HL-60 (cell line): ENCODE measurements around the gene ANKRD60.

Source experiments
- CTCF ChIP-seq: IDR thresholded peaks from one replicate; pipeline ENCODE4 v1.5.1; 2011; ENCODE audit warnings: low read length, control low read depth, inconsistent platforms; ENCODE audit not compliant: insufficient read depth
- GABPA ChIP-seq: IDR thresholded peaks from 2 replicates; pipeline ENCODE4 v1.6.1; 2012; ENCODE audit warnings: low read depth
- POLR2AphosphoS5 ChIP-seq: IDR thresholded peaks from 2 replicates; pipeline ENCODE4 v1.6.1; 2012; ENCODE audit warnings: low read depth
- REST ChIP-seq: IDR thresholded peaks from 2 replicates; pipeline ENCODE4 v1.6.1; 2012; ENCODE audit warnings: low read depth; ENCODE audit not compliant: insufficient replicate concordance

- TF ChIP-seq GABPA (no peak), CTCF (no peak), POLR2AphosphoS5 (no peak), REST (no peak)
Measured at GRCh38 chr20:58175836-58176235, 52.6 kb downstream of the ANKRD60 start.
